OCI-LY3 (cell line): ENCODE results near the gene VASH2.

Source experiments
- H2AFZ ChIP-seq: fragments of 200-600, 300-600 bp; shearing (Covaris generic); 2 replicates; pipeline ENCODE4 v1.6.0; 2014; ENCODE audit warnings: antibody characterized with exemption, low read depth, low read length
- H3K27ac ChIP-seq: fragments of 200-600, 300-600 bp; sonication (generic); 2 replicates; pipeline ENCODE4 v1.5.1; 2014; ENCODE audit warnings: mild to moderate bottlenecking, low read length, moderate library complexity, mixed read lengths
- H3K27me3 ChIP-seq: fragments of 200-600, 300-600 bp; sonication (generic); 2 replicates; pipeline ENCODE4 v1.6.1; 2014; ENCODE audit warnings: low read depth, low read length, mixed read lengths
- H3K36me3 ChIP-seq: fragments of 200-600, 300-600 bp; sonication (generic); replicated peaks from 2 replicates; pipeline ENCODE3; 2014; ENCODE audit warnings: low read depth, low read length, mixed read lengths
- H3K4me1 ChIP-seq: fragments of 300-600, 200-600 bp; sonication (generic); 2 replicates; pipeline ENCODE4 v1.6.1; 2014; ENCODE audit warnings: low read length, mixed read lengths
- H3K4me2 ChIP-seq: fragments of 200-600, 300-600 bp; sonication (generic); 2 replicates; pipeline ENCODE4 v1.6.1; 2014; ENCODE audit warnings: low read length, mixed read lengths
- H3K4me3 ChIP-seq: fragments of 300-600, 200-600 bp; sonication (generic); 2 replicates; pipeline ENCODE4 v1.5.1; 2014; ENCODE audit warnings: antibody characterized with exemption, mild to moderate bottlenecking, low read length, moderate library complexity
- H3K79me2 ChIP-seq: fragments of 300-600, 200-600 bp; shearing (Covaris generic); 2 replicates; pipeline ENCODE4 v1.6.1; 2014; ENCODE audit warnings: mild to moderate bottlenecking, low read length, mixed read lengths
- H3K9ac ChIP-seq: fragments of 300-600, 200-600 bp; shearing (Covaris generic); 2 replicates; pipeline ENCODE4 v1.6.0; 2014; ENCODE audit warnings: mild to moderate bottlenecking, low read length, moderate library complexity
- H3K9me3 ChIP-seq: fragments of 200-600, 300-600 bp; shearing (Covaris generic); 2 replicates; pipeline ENCODE4 v1.6.1; 2014; ENCODE audit warnings: low read length, mixed read lengths; ENCODE audit not compliant: insufficient read depth
- H4K20me1 ChIP-seq: fragments of 200-600, 300-600 bp; sonication (generic); 2 replicates; pipeline ENCODE4 v1.6.1; 2016; ENCODE audit warnings: low read length, mixed read lengths; ENCODE audit not compliant: insufficient read depth
- EZH2phosphoT487 ChIP-seq: fragments of 200-600 bp; shearing (Covaris generic); IDR thresholded peaks from 2 replicates; pipeline ENCODE4 v1.6.1; 2018; ENCODE audit warnings: antibody characterized with exemption, mixed run types, low read depth
- TF ChIP-seq, protein P1 (sequence below): fragments of 200-600, 300-600 bp; sonication (generic); IDR thresholded peaks from 2 replicates; pipeline ENCODE4 v1.5.1; 2014; ENCODE audit warnings: antibody characterized with exemption, low read length, low read depth

VASH2 gene

DNA sequence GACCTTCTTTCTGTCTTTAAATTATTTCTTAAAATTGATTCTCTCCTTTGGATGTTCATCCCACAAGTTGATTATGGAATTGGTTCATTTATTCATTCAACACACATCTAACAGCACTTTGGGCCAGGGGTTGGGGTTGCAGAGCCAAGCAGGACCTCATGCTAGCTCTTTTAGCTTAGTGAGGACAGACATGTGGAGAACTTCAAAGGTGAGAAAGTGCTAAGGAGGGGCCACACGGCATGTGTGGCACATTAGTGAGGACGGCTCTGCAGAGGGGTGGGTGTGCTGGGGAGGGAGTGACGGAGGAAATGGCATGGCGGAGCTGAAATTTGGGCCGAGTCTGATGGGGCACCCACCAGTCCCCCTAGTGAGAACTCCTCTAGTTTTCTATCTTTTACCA lies 32.5 kb upstream of the VASH2 start:
- Histone ChIP-seq H4K20me1 (no peaks in the 10 kb centered on the region), H3K9me3 (no peaks in the 10 kb centered on the region), H2AFZ (no peak overlapping the region), H3K4me1 (peaks cover 32% of the 10 kb centered on the region), H3K27ac (no peak overlapping the region), H3K4me3 (no peak overlapping the region), H3K4me2 (no peak overlapping the region), H3K36me3 (no peaks in the 10 kb centered on the region), H3K79me2 (no peaks in the 10 kb centered on the region), H3K9ac (no peak overlapping the region), H3K27me3 (no peaks in the 10 kb centered on the region)
- no peak for TF ChIP-seq EZH2phosphoT487
- TF ChIP-seq, protein P1, sequence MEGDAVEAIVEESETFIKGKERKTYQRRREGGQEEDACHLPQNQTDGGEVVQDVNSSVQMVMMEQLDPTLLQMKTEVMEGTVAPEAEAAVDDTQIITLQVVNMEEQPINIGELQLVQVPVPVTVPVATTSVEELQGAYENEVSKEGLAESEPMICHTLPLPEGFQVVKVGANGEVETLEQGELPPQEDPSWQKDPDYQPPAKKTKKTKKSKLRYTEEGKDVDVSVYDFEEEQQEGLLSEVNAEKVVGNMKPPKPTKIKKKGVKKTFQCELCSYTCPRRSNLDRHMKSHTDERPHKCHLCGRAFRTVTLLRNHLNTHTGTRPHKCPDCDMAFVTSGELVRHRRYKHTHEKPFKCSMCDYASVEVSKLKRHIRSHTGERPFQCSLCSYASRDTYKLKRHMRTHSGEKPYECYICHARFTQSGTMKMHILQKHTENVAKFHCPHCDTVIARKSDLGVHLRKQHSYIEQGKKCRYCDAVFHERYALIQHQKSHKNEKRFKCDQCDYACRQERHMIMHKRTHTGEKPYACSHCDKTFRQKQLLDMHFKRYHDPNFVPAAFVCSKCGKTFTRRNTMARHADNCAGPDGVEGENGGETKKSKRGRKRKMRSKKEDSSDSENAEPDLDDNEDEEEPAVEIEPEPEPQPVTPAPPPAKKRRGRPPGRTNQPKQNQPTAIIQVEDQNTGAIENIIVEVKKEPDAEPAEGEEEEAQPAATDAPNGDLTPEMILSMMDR: no peak

DNA sequence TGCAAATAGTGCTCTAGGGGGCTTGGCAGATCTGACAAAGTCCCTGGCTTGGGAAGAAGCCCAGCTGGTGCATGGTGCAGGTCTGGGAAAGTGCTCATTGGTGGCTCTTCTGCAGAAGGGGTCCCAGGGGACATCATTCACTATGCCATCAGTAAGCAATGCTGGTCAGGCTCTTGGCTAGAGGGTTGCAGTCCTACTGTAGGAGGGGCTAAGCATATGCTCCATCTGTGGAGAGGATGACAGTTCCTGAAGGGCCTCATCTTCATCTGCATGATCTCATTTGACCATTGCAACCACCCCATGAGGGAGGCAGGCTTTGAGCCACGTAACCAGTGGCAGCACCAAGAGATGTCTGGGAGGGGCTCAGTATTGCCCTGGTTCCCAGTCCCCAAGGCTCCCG lies 31.5 kb upstream of the VASH2 start:
- TF ChIP-seq EZH2phosphoT487: no peak
- TF ChIP-seq, protein P1: no peak
- Histone ChIP-seq H3K9me3 (no peaks in the 10 kb centered on the region), H3K27ac (no peak overlapping the region), H4K20me1 (no peaks in the 10 kb centered on the region), H3K4me1 (peaks cover 32% of the 10 kb centered on the region), H3K27me3 (no peaks in the 10 kb centered on the region), H3K4me3 (no peak overlapping the region), H3K79me2 (no peaks in the 10 kb centered on the region), H3K36me3 (no peaks in the 10 kb centered on the region), H3K9ac (no peak overlapping the region), H2AFZ (no peak overlapping the region), H3K4me2 (no peak overlapping the region)

DNA sequence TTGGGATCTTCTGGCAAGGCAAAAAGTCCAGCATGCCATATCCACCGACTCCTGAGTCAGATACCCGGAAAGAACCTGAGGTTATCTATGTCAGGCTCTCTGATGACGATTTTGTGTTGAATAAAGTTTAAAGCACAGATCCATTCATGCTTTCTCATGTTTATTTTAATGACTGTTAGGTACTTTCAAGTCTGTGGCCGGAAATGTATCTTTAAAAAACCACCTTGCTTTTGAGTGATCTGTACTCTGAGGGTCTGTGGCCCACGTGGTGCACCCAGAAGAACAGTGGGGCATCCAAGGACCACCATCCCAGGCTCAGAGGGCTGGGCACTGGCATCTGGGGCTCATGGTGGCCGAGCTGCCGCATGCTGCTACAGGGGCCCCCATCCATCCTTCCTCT lies 30.1 kb upstream of the VASH2 start:
- H4K20me1 ChIP-seq: no peaks in the 10 kb centered on the region
- H3K79me2 ChIP-seq: no peaks in the 10 kb centered on the region
- H3K9ac ChIP-seq: no peak overlapping the region
- peaks cover 26% of the 10 kb centered on the region for H3K4me1 ChIP-seq
- H3K36me3 ChIP-seq: no peaks in the 10 kb centered on the region
- H3K27me3 ChIP-seq: no peaks in the 10 kb centered on the region
- no peaks in the 10 kb centered on the region for H3K9me3 ChIP-seq
- H3K27ac ChIP-seq: no peak overlapping the region
- no peak overlapping the region for H2AFZ ChIP-seq
- TF ChIP-seq EZH2phosphoT487: no peak
- TF ChIP-seq, protein P1: no peak
- no peak overlapping the region for H3K4me2 ChIP-seq
- H3K4me3 ChIP-seq: no peak overlapping the region

DNA sequence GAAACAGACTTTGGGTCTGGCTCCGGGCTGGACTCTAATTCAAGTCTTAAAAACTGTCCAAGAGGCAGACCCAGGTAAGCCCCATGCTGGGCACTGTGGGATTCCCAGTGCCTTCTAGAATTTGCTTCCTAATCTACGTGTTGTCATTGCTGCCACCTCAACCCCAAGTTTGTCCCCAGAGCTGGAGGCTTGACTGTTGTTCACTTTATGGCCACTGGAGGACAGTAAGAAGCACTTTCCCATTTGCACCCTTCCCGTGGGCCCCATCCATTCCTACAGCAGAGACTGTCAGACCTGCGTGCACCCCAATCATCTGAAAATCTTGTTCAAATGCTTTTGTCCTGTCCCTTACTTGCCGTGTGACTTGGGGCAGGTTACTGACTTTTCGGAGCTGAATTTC lies 29.4 kb upstream of the VASH2 start:
- H3K27me3 ChIP-seq: no peaks in the 10 kb centered on the region
- H3K36me3 ChIP-seq: no peaks in the 10 kb centered on the region
- no peaks in the 10 kb centered on the region for H3K9me3 ChIP-seq
- no peak overlapping the region; the same call in 1 of the 2 replicates for H3K4me3 ChIP-seq
- H3K4me1 ChIP-seq: peaks cover 22% of the 10 kb centered on the region
- H3K79me2 ChIP-seq: no peaks in the 10 kb centered on the region
- H2AFZ ChIP-seq: peak overlapping the region; percentile 50
- H3K9ac ChIP-seq: no peak overlapping the region
- peak overlapping the region; percentile 18; the same call in 1 of the 2 replicates for H3K4me2 ChIP-seq
- TF ChIP-seq EZH2phosphoT487: no peak
- TF ChIP-seq, protein P1: peak; percentile 89
- no peak overlapping the region for H3K27ac ChIP-seq
- H4K20me1 ChIP-seq: no peaks in the 10 kb centered on the region
